Keratinocyte (primary cell): Measurements from ENCODE around the gene METTL26.

Experiments
- CTCF ChIP-seq, 3 experiments: IDR thresholded peaks in 1 of 3; conservative IDR thresholded peaks in 1 of 3; optimal IDR thresholded peaks in 1 of 3; 2 replicates in 2 of 3; 3 replicates in 1 of 3; pipeline versions ENCODE3 to v1.5.1; 2011; ENCODE audit warnings: low read length in 3 of 3, mild to moderate bottlenecking in 3 of 3, moderate library complexity in 2 of 3, control low read depth in 1 of 3, inconsistent platforms in 1 of 3; ENCODE audit not compliant: insufficient read depth in 2 of 3; ENCODE audit errors: extremely low read depth in 1 of 3
- EZH2 ChIP-seq: IDR thresholded peaks from one replicate; pipeline ENCODE4 v1.6.1; 2012; ENCODE audit warnings: inconsistent platforms, mild to moderate bottlenecking, low read length, moderate library complexity

DNA sequence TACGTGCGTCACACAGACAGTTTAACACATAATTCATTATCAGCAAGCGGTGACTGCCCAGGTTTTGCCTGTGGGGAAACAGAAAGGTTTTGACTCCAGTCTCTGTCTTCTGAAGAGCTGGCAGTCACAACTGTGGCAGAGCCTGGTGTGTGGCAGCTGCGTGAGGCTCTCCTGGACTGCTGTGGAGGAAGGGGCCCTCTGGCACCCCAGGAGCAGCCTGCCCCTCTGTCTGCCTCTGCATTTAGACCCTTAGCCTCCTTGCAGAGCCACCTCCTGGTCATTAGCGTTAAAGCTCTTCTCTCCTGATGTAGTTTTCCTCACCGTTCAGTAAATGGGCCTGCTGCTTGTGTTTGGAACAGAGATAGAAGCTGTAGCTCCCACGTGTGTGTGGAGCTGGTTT is 35.3 kb downstream of the METTL26 start:
- peak; percentile 29 to 43 (median 37) for TF ChIP-seq CTCF (optimal IDR thresholded peaks at IDR 0.05 in 1 of 3, IDR thresholded peaks at IDR 0.05 in 1 of 3, conservative IDR thresholded peaks at IDR 0.05 in 1 of 3; ENCODE audit: extremely low read depth in 1 of 3, insufficient read depth in 2 of 3, low read length in 3 of 3)
- TF ChIP-seq EZH2: no peak
